Fibroblast of mammary gland (primary cell): ENCODE data around the gene DDX46.
A peak's percentile ranks its signal among the peaks of the same experiment; 100 is the strongest.
"Not testable (repeated sequence)": the region's sequence is repeated elsewhere in the genome, so short reads cannot be mapped to it uniquely, and the experiment has no call there.

Source experiments
- DNase-seq: peaks from one replicate; pipeline ENCODE4 v3.0.0-alpha.2; 2010; ENCODE audit warnings: low read depth
- H3K4me3 ChIP-seq: 2 replicates; pipeline ENCODE4 v1.5.1; 2011; ENCODE audit warnings: low read depth, mild to moderate bottlenecking, low read length, moderate library complexity; ENCODE audit not compliant: control insufficient read depth
- CTCF ChIP-seq: conservative IDR thresholded peaks from 2 replicates; pipeline ENCODE4 v1.5.1; 2011; ENCODE audit warnings: low read depth, low read length, inconsistent platforms; ENCODE audit not compliant: control insufficient read depth, insufficient read depth

DDX46 gene

DNA sequence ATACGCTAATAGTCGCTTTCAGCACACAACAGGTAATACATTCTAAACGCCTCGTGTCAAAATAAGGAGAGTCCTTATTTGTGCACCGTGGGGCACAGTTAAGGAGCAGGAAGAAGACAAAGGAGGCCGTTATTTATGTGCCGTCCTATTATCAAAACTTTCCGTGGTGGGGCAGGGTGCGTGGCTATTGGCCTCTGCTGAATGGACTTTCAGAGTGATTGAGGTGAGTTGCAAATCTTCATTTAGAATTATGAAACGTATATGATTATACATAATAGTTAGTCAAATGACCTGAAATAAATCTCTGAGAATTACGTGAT, 88.0 kb downstream of the DDX46 start:
- peak; percentile 21 for DNase-seq
- no peak for TF ChIP-seq CTCF
- H3K4me3 ChIP-seq, result peak overlapping the region; percentile 95

GRCh38 chr5:134849434-134849933, 90.9 kb downstream of the DDX46 start:
- DNase-seq, H3K4me3 ChIP-seq: not testable (repeated sequence)

DNA sequence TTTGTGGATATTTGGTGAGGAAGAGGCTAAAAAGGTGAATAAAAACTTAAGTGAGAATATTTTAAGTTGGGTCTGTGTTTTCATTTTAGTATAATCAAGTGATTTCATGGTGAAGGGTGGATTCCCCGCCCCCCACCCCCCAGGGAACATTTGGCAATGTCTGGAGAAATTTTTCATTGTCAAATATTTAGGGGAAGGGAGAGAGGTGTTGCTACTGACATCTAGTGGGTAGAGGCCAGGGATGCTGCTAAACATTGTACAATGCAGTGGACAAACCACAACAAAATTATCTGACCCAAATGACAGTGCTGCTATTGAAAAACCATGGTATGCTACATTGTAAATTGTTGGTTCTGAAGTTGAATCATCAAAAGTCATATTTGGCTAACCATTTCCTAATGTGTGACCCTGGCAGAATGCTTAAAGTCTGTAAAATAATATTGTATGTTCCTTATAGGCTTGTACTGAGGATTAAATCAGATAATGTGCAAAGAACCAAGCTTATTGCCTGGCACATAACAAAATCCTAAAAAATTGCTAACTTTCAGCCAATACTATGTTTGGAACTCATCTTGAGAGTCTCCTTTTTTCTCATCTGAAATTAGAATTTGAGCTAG, 92.8 kb downstream of the DDX46 start:
- peak; percentile 71 for TF ChIP-seq CTCF
- no peak overlapping the region for H3K4me3 ChIP-seq
- DNase-seq, result peak; percentile 67

DNA sequence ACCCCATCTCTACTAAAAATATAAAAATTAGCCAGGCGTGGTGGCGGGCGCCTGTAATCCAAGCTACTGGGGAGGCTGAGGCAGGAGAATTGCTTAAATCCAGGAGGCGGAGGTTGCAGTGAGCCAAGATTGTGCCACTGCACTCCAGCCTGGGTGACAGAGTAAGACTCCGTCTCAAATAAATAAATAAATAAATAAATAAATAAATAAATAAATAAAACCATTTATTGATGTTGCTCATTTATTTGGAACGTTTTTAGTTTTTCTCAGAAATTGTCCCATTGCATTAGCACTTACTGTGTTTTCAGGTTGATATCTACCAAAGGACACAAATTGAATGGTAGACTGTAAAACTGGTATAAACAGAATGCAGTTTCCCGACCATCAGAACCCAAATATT, 97.9 kb downstream of the DDX46 start:
- not testable (repeated sequence) for DNase-seq, H3K4me3 ChIP-seq

DNA sequence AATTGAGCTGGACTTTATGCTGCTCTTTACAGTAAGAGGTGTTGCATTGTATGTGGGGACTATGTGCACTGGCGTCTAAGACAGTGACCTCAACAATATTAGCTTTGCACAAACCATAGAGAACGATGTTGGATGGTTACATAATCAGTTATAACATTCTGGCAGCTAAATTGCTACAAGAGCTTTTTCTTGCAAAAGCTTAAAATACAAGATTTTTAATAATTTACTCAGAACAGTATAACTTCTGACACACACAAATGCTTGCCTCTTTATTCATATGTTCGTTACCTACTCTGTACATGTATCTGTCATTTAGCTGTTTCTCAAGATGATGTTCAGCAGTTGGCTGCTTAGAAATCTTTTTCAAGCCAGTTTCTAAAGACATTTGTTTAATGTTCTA, 98.8 kb downstream of the DDX46 start:
- H3K4me3 ChIP-seq, result no peak overlapping the region
- no peak for DNase-seq
- no peak for TF ChIP-seq CTCF

DNA sequence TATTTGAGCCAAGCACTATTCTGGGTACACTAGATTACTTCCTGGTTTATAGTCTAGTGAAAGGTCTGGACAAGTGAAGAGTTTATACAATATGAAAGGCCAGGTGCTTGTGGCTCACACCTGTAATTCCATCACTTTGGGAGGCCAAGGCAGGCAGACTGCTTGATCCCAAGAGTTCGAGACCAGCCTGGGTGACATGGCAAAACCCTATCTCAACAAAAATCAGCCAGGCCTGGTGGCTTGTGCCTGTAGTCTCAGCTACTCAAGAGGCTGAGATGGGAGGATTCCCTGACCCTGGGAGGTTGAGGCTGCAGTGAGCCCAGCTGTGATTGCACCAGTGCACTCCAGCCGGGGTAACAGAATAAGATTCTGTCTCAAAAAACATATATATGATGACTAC, 106.1 kb downstream of the DDX46 start:
- no peak for TF ChIP-seq CTCF
- H3K4me3 ChIP-seq, result no peak overlapping the region
- DNase-seq, result no peak

DNA sequence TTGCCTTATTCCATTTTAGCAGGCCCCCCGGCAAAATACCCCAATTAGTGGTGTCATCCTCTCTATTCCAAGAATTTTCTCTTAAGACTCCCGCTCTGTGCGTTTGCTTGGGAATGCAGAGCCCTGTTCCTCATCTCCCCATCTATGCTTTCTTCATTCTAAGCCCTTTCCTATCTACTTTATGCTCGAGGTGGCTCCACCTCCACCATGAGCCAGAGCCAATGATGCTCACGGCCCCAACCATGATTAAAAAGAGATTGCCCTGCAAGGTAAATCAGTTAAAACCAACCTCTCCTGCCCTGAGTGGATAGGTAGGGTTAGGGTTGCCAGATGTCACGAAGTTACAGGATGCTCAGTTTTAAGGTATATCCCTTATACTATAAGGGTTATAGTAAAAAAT, 114.9 kb downstream of the DDX46 start:
- TF ChIP-seq CTCF, result no peak
- peak; percentile 7 for DNase-seq
- H3K4me3 ChIP-seq, result peak overlapping the region; percentile 77
